Measurements from ENCODE around the gene MINK1.

The MINK1 gene

DNA sequence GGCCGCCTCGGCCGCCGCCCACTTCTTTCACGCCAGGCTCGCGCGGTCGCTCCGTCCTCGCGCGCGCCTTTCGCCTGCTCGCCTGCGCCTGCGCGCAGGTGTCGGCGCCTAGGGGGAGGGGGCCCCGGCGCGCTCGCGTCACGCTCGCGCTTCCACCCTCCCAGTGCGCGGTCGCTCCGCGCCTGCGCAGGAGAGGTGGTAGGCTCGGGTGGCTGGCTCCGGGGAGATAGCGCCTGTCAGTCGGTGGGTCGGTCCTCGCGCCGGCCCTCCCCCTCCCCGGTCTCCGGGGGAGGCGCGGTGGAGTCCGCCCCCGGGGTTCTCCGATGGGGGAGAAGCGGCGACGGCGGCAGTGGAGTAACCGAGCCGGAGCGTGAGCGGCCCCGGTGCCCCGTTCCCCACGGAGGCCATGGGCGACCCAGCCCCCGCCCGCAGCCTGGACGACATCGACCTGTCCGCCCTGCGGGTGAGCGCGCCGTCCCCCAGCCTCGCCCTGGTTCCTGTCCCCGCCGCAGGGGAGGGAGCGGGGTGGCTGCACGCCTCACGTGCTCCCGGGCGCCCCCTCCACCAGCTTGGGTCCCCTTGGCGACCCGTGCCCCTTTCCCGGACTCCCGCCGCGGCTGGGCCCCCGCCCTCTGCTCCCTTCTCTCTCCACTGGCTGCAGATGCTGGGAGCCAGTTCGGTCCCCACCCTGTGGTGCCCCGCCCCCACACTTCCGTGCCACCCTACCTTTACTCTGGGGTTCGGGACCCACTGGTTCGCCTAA, at the start of gene MINK1:
Gene MINK1 (plus strand): TSS at position 163 of the 763 bp plus-strand sequence. CDS start 244 bp downstream, at position 407.
- DNase-seq, result peak; percentile 85

DNA sequence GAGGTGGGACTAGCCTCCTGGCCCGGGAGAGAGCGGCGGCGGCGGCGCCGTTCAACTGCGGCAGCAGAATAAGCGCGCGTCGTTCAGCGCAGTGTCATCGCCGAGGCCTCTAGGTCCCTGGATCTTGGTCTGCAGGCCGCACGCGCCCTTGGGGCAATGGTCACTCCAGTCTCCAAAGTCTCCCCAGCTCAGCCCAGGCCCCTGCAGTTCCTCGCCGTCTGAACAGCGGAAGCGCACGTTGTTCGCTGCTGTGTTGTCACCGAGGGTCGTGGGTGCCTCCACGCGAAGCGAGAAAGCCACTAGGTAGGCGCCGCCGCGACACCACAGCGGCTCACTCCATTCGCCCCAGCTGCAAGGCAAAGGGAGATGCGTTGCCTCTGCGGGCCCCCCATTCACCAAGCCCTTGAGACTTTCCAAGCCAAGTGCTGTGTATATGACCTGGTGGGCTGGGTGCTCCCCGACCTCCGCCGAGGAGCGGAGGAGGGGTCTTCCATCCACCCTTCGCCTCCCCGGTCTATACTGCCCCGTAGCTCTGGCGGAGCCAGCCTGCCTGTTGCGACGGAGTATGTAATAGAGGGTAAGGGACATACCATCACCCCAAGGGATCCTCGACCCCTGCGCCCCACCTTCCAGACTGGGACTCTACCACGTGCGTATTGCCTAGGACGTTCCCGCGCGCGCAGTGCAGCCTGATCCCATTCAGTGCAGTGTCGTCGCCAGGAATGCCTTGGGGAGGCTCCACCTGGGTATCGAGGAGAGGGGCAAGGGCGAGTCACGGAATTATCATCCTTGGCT, 47.6 kb upstream of the MINK1 start:
- DNase-seq, result no peak

DNA sequence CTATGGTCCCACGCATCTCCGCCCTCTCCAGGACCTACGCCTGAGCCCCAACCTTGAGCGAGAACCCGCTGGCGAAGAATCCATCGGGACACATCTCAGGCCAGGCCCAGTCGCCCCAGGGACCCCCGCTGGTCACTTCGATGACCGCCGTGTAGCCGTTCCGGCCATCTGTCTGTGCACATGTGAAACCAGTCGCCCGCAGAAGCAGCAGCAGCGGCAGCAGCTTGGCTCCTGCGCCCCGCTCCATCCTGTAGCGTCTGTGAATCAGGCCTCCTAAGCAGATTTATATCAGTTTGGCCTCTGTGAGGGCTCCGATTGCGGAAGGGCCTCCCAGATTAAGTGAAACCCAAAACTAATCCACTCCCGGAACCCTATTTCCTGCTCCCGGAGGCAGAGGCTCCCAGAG, 47.0 kb upstream of the MINK1 start, which contains the start of gene VMO1:
Gene VMO1 (minus strand): TSS at position 259 of the 406 bp plus-strand sequence. CDS start 12 bp downstream, at position 247.
- no peak for DNase-seq

DNA sequence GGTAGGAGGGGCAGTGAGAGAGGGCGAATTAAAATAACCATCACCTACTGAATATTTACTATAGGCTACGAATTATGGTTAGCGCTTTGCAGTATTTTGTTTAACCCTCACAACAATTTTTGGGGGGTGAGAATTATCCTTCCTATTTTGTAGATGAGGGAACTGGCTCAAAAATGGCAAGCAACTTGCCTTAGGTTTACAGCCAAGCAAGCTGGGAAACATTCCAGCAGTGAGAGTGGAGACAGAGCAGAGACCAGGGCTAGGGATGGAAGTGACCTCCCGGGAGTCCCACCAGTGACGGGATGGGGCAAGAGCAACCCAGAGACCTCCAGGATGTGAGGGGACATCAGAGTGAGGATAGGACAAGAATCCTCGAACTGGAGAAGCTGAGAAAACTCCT, 46.6 kb upstream of the MINK1 start:
- DNase-seq, result no peak

DNA sequence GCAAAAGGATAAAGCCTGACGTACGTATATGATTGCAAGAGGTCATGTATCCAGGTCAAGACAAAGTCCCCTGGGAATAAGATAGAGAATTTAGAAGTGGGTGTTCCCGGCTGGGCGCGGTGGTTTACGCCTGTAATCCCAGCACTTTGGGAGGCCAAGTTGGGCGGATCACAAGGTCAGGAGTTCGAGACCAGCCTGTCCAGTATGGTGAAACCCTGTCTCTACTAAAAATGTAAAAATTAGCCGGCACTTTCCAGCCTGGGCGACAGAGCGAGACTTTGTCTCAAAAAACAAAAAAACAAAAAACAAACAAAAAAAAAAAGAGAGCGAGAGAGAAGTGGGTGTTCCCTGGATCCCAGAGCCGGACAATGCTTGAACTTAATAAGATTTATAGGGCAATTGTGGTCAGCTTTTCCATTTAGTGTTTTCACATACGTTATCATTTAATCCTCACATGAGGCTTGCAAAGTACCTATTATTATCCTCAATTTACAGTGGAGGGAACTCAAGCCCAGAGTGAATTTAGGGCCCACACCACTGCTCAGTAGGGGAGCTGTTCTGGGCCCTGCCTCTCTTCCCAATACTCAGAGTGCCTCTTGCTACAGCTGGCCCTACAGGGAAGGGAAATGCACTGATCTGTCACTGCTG, 44.9 kb upstream of the MINK1 start:
- no peak for DNase-seq

DNA sequence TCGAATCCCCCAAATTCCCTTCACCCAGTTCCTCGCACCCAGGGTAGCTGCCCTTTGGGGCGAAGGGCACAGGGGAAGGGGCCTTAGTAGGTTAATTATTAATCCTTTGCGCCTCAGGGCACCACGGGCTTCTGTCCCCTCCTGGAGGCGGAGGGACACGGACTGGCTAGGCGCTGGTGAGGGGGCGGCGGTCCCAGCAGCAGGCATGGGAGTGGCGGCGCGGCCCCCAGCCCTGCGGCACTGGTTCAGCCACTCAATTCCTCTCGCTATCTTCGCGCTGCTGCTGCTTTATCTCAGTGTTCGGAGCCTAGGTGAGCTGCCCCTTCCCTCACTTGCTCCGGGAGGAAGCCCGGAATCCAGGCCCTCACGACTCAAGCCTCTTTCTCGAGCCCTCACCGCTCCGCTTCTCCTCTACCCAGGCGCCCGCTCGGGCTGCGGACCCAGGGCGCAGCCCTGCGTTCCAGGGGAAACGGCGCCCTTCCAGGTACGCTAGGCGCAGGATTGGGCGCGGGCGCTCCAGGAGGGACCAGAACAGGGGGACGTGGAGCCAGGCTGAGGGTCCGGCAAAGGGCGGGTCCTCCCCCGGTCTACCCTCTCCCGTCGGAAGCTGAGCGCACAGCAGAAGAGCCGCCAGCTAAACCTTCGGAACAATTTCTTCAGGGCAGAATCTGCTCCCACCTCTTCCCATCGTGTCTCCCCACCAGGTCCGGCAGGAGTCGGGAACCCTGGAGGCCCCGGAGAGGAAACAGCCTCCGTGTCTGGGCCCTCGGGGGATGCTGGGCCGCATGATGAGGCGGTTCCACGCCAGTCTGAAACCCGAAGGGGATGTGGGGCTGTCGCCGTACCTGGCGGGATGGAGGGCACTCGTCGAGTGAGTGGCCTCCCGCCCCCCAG, 44.1 kb upstream of the MINK1 start, which contains the start of gene GLTPD2:
Gene GLTPD2 (plus strand): TSS at position 158 of the 894 bp plus-strand sequence. CDS start 48 bp downstream, at position 206.
- DNase-seq, result no peak

DNA sequence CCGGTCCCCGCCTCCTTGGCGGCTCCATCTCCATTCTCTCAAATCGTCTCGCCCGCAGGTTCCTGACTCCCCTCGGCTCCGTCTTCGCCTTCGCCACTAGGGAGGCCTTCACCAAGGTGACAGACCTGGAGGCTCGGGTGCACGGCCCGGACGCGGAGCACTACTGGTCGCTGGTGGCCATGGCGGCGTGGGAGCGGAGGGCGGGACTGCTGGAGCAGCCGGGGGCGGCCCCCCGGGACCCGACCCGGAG, 43.5 kb upstream of the MINK1 start:
- DNase-seq, result no peak

DNA sequence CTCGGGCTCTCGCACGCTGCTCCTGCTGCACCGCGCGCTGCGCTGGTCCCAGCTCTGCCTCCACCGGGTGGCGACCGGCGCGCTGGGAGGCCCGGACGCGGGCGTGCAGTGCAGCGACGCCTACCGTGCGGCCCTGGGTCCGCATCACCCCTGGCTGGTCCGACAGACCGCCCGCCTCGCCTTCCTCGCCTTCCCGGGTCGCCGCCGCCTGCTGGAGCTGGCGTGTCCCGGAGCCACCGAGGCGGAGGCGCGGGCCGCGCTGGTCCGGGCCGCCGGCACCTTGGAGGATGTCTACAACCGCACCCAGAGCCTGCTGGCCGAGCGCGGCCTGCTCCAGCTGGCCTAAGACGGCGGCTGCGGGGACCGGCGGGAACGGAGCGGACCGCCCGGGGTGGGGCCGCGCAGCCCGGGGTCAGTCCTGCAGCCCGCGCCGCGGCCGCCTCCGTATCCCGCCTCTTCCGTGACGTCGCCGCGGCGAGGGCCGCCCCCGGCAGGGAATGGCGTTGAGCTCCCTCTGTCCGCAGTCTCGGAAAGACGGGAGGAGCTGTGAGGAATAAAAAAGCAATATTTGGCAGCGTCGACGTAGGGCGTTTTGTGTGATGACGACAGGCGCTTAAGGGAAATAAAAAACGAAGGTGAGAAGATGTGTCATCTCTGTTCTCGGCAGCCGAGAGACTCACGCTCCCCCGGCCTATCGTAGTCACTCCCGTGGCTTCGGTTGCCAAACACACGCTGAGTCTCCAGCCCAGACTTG, 43.0 kb upstream of the MINK1 start:
- peak; percentile 82 for DNase-seq

DNA sequence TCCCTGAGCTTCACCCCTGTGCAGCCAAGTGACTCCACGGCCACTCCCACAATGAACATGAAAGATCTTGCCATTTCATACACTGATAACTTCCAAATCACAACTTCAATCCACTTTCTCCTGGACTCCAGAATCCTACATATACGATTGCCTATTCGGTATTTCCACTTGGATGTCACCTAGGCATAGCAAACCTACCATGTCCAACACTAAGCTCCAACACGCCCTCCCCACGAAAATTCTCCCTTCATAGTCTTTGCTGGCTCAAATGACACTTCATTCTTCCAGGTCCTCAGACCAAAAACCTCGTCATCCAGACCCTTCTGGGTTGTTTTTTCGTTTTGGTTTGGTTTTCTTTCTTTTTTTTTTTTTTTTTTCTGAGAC, 42.4 kb upstream of the MINK1 start:
- no peak for DNase-seq

DNA sequence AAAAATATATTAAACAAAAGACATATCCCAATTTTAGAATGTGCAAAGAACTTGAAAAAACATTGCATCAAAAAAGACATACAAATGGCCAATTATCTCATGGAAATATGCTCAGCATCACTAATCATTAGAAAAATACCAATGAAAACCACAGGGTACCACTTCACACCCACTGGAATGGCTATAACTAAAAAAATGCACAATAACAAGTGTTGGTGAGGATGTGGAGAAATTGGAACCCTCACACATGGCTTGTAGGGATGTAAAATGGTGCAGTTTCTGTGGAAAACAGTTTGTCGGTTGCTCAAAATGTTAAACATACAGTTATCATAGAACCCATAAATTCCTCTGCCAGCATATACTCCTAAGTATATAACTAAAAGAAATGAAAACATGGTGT, 38.0 kb upstream of the MINK1 start:
- DNase-seq, result no peak

DNA sequence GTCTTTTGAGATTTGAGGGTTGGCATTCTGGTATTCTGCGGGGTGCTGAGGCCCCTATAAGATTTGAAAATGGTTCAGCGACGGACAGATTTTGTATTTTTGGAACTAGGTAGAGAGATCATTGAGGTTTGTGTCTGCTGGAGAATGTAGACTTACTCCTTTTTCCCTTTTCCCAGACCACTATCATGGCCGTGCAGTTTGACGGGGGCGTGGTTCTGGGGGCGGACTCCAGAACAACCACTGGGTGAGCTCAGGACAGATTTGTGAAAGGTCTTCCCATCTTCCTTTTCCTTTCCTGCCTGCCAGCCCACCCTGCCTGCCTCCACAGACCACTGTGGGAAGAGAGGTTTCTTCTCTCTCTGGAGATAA, 36.6 kb upstream of the MINK1 start:
- DNase-seq, result peak; percentile 42

DNA sequence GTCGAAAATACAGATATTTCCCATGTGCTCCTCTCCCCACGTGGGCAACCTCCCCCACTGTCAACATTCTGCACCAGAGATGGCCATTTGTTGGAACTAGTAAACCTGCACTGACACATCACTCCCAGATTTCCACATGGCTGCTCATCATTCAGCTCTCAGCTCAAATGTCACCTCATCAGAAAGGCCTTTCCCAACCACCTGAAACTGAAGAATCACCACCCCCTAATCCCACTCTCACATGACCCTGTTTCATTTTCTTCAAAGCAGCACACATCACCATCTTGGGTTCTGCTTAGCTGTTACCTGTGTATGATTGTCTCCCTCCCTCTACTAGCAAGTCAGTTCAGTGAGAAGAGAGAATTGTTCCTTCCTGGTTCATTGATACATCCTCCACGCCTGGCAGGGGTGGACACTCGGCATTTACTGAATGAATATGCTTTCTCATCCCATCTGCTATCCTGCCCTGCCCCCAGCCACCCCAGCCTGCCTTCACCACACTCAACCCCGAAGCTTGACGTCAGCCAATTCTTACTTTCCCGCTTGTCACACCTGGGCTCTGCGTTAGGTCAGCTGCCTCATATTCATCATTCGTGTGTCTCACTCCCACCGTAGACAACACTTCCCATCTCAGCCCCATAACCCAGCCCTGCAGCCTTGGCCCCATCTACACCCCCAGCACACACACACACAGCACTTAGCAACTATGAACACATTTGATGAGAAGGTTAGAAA, 32.5 kb upstream of the MINK1 start:
- DNase-seq, result no peak

DNA sequence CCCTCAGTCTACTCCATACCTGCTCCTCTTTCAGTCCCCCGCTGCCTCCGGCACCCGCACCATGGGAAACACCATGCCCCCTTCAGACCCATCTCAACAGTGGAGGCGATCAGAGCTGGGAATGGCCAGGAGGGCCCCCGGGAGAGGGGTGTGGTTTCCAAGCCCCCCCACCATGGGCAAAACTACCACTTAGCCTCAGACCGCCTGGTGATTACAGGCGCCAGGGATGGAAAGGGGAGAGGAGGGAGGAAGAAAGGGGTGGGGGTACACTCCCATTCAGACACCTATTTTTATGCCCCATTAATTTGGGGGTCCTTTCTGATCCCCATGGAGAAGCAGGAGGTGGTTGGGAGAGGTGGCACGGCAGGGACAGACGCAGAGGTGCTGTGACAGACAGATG, 30.9 kb upstream of the MINK1 start, which contains the start of gene C17orf114:
Gene C17orf114 (minus strand): TSS at position 101 of the 400 bp plus-strand sequence.
- no peak for DNase-seq

DNA sequence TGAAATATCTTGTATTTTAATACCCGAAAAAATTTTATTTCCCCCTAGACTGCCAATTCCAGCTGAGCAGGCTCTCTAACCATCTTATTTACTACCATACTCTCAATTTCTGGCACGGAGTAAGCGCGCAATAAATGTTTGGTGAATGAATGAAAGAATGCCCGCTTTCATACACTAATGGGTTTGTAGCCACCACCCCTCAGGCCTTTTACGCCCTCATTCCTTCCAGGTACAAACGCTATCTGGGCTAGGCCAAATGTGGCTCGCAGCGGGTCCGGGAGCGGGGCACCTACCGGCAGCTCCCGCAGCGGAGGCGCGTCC, 26.7 kb upstream of the MINK1 start:
- no peak for DNase-seq

DNA sequence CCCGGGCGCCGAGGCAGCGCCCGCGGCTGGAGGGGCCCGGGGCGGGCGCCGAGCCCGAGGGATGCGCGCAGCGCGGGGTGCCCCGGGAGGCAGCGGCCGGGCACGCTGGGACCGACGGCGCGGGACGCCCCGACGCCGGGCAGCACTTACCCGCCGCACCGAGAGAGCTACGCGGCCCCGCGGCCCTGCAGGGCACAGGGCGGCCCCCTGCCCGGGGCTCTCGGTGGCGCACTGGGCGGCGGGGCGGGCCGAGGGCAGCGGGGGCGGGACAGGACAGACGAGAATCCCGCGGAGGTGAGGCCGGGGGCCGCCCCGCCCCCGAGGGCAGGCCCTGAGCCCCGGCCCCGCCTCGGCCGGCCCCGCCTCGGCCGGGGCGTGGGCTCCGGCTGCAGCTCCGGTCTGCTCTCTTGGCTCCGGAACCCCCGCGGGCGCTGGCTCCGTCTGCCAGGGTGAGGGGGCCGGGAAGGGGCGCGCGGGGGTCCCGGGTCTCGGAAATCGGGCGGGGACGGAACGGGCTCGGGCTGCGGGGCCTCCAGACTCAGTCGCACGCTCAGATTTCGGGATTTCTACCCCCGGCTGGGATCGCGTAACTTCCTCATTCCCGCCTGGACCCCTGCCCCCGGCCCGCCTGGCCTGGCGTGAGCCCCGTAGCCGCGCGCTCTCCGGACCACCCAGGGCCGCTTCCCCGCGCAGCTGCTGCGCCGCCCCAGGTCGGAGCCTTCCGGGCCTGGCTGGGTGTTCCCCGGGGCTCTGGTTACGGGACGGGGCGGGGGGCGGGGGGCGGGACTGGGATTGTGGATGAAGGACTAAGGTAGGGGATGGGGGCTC, 26.1 kb upstream of the MINK1 start, which contains the start of gene PLD2:
Gene PLD2 (plus strand): TSS at position 376 of the 828 bp plus-strand sequence. CDS start 621 bp downstream, outside the sequence.
- peak; percentile 92 for DNase-seq

DNA sequence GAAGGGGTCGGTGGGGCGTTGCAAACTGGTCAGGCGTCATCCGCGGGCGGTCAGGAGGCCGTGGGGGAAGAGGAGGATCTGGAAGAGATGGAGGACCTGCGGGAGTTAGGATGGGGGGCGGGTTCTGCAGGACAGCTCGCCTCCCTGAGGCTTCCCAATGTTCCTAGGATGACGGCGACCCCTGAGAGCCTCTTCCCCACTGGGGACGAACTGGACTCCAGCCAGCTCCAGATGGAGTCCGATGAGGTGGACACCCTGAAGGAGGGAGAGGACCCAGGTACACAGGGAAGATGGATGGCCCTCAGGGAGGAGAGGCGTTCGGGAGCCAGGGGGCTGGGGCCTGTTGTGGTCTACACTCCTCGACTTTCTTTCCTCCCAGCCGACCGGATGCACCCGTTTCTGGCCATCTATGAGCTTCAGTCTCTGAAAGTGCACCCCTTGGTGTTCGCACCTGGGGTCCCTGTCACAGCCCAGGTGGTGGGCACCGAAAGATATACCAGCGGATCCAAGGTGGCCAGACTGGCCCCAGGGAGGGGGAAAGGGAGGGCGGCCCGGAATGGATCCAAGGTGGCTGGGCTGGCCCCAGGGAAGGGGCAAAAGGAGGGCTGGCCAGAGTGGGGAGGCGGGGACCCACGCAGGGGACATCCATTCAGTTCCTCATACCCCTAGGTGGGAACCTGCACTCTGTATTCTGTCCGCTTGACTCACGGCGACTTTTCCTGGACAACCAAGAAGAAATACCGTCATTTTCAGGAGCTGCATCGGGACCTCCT, 25.3 kb upstream of the MINK1 start:
- DNase-seq, result no peak

DNA sequence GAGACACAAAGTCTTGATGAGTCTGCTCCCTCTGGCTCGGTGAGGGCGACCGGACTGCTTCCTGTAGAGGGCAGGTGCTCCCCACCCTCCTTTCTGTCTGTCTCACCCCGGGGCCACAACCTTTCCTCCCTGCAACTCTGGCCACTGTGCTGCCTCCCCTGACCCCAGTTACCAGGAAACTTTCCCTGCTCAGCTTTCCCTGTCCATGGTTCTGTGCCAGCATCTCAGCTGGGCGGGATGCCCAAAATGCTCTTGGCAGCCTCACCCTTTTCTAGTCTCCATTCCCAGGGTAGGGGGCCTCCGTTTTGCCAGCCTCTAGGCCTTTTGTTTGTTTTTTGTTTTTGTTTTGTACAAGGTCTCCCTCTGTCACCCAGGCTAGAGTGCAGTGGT, 24.8 kb upstream of the MINK1 start:
- DNase-seq, result no peak

DNA sequence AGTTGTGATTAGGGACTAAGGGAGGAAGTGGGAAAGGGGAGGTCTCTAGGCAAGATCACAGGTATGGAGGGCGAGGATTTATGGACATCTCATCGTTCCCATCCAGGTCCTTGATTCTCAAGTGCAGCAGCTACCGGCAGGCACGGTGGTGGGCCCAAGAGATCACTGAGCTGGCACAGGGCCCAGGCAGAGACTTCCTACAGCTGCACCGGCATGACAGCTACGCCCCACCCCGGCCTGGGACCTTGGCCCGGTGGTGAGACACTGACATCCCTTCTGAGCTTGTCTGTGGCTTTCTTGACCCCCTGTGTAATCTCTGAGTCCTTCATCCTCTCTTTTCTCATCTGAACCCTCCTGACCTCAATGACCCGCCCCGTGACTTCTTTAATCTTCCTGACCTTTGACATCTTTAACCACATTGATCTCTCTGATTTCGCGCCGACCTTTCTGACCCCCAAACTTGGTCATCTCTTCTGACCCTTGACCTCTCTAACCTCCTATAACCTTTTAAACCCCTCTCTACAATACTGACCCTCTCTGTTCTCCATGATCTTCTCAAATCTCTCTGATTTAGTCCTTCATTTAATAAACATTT, 22.3 kb upstream of the MINK1 start:
- DNase-seq, result no peak

DNA sequence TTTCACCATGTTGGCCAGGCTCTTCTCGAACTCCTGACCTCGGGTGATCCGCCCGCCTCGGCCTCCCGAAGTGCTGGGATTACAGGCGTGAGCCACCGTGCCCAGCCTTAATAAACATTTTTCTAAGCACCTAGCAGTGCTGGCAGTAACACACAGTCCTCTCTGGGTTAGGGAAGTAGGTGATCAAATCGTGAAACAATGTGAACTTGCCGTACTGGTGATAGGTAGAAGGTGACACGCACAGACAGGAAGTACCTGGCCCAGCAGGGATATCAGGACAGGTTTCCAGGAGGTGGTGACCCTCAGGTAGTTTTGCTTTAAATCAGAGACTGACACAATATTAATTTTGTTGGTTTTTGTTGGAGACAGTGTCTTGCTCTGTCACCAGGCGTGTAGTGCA, 21.7 kb upstream of the MINK1 start:
- no peak for DNase-seq

Data from activated CD4-positive, CD25-positive, alpha-beta regulatory T cell treated with anti-CD3 and anti-CD28 coated beads, Interleukin-2, amount 50 U/mL, for 72 hours (primary cell).